HCT116 (cell line): ENCODE results near the gene TMEM255A. TPM values are rescaled to one million over a fixed set of nuclear protein-coding genes. Genes with fewer than 3 reads are reported as not detected.

Source experiments
- ATAC-seq: fragments of 200-7000 bp; cut with Tn5 transposase; 2 replicates; pipeline ENCODE4 v1.9.1; 2020; ENCODE audit warnings: mild to moderate bottlenecking, moderate library complexity
- BruUV-seq: library from RNA; stranded (reverse); fragments of 400-500 nt; replicated peaks from 2 replicates; lab custom pipeline; 2021; lab: Mats Ljungman, UMichigan
- CTCF ChIA-PET: fragments of 300-600 bp; sonication (Branson Sonifier 250); formaldehyde crosslinking; loops from one replicate; lab custom pipeline; 2021; ENCODE audit warnings: antibody characterized with exemption; lab: Charles Lee
- POLR2A ChIA-PET: fragments of 300-600, 350-600 bp; sonication (Branson Sonifier 250); formaldehyde crosslinking; loops from one replicate; lab custom pipeline; 2021; ENCODE audit warnings: antibody characterized with exemption; lab: Charles Lee
- RAD21 ChIA-PET, 2 experiments: fragments of 300-600 bp; sonication (Branson Sonifier 250); formaldehyde crosslinking; loops; one replicate each; lab custom pipeline; 2023; ENCODE audit warnings: low total read pairs in 2 of 2; ENCODE audit not compliant: uncharacterized antibody in 2 of 2, unreplicated experiment in 2 of 2, low non-redundant PET in 1 of 2; lab: Charles Lee
- DNase-seq: peaks from one replicate; pipeline ENCODE4 v3.0.0-alpha.2; 2010; ENCODE audit warnings: low read depth, low spot score
- H2AFZ ChIP-seq: fragments of 200-600 bp; shearing (Covaris generic), sonication (generic); 2 replicates; pipeline ENCODE4 v1.6.1; 2017; ENCODE audit warnings: low read depth, mixed run types, mixed read lengths, antibody characterized with exemption, low read length; ENCODE audit not compliant: poor library complexity, severe bottlenecking
- H3K27ac ChIP-seq: 2 replicates; pipeline ENCODE4 v1.5.1; 2012; ENCODE audit warnings: low read depth, low read length
- H3K27me3 ChIP-seq: fragments of 200-600 bp; sonication (generic); 2 replicates; pipeline ENCODE4 v1.6.1; 2016; ENCODE audit warnings: mixed run types, low read length, mixed read lengths; ENCODE audit not compliant: insufficient read depth
- H3K36me3 ChIP-seq, 2 experiments: fragments of 200-500 bp in 1 of 2; fragments of 200-600 bp in 1 of 2; sonication (Bioruptor generic) in 1 of 2; sonication (generic) in 1 of 2; 2 replicates each; pipeline versions ENCODE4 v1.5.1 to v1.6.1; 2014 to 2016; ENCODE audit warnings: low read length in 2 of 2, inconsistent platforms in 1 of 2, mixed read lengths in 1 of 2, mixed run types in 1 of 2; ENCODE audit not compliant: insufficient read depth in 2 of 2, control insufficient read depth in 1 of 2
- H3K4me1 ChIP-seq, 2 experiments: fragments of 200-600 bp in 1 of 2; sonication (generic) in 1 of 2; 2 replicates each; pipeline versions ENCODE4 v1.5.1 to v1.6.1; 2012 to 2017; ENCODE audit warnings: low read length in 2 of 2, inconsistent platforms in 1 of 2, mild to moderate bottlenecking in 1 of 2, mixed read lengths in 1 of 2, mixed run types in 1 of 2, moderate library complexity in 1 of 2; ENCODE audit not compliant: insufficient read depth in 2 of 2, control insufficient read depth in 1 of 2
- H3K4me2 ChIP-seq: fragments of 200-600 bp; sonication (generic); 2 replicates; pipeline ENCODE4 v1.6.1; 2017; ENCODE audit warnings: mixed run types, low read length, mixed read lengths
- H3K4me3 ChIP-seq, 2 experiments: fragments of 200-600 bp in 1 of 2; sonication (generic) in 1 of 2; replicated peaks in 1 of 2; 2 replicates each; pipeline ENCODE4 v1.5.1; 2011 to 2016; ENCODE audit warnings: low read length in 2 of 2, control low read depth in 1 of 2, low read depth in 1 of 2, mild to moderate bottlenecking in 1 of 2, mixed read lengths in 1 of 2, mixed run types in 1 of 2
- H3K79me2 ChIP-seq: fragments of 200-600 bp; sonication (generic); 2 replicates; pipeline ENCODE4 v1.6.1; 2017; ENCODE audit warnings: mild to moderate bottlenecking, mixed run types, low read length, moderate library complexity, mixed read lengths; ENCODE audit not compliant: insufficient read depth
- H3K9ac ChIP-seq: fragments of 200-600 bp; sonication (generic); 2 replicates; pipeline ENCODE4 v1.6.1; 2016; ENCODE audit warnings: low read length, mixed read lengths
- H3K9me2 ChIP-seq: fragments of 200-600 bp; sonication (generic), shearing (Covaris generic); 2 replicates; pipeline ENCODE4 v1.6.1; 2017; ENCODE audit warnings: mixed run types, mild to moderate bottlenecking, moderate library complexity; ENCODE audit not compliant: insufficient read depth
- H3K9me3 ChIP-seq, 2 experiments: fragments of 200-500 bp in 1 of 2; fragments of 200-600 bp in 1 of 2; sonication (Bioruptor generic) in 1 of 2; sonication (generic) in 1 of 2; 2 replicates each; pipeline ENCODE4 v1.6.1; 2014 to 2017; ENCODE audit warnings: low read length in 2 of 2, mixed read lengths in 2 of 2, inconsistent platforms in 1 of 2, low read depth in 1 of 2, mild to moderate bottlenecking in 1 of 2, mixed run types in 1 of 2, moderate library complexity in 1 of 2; ENCODE audit not compliant: control insufficient read depth in 1 of 2, insufficient read depth in 1 of 2
- H4K20me1 ChIP-seq: fragments of 200-600 bp; sonication (generic), shearing (Covaris generic); 2 replicates; pipeline ENCODE4 v1.6.1; 2017; ENCODE audit warnings: mixed run types, mild to moderate bottlenecking, moderate library complexity; ENCODE audit not compliant: insufficient read depth
- CBX3 ChIP-seq: IDR thresholded peaks from 2 replicates; pipeline ENCODE4 v1.6.1; 2012; ENCODE audit warnings: low read depth
- EGR1 ChIP-seq: IDR thresholded peaks from 2 replicates; pipeline ENCODE4 v1.6.1; 2012; ENCODE audit warnings: low read depth
- ELF1 ChIP-seq: IDR thresholded peaks from 2 replicates; pipeline ENCODE4 v1.6.1; 2012; ENCODE audit warnings: low read depth, borderline replicate concordance
- EZH2 ChIP-seq: fragments of 200-600 bp; sonication (generic); IDR thresholded peaks from 2 replicates; pipeline ENCODE4 v1.6.1; 2017; ENCODE audit warnings: antibody characterized with exemption, mixed run types
- EZH2phosphoT487 ChIP-seq: fragments of 200-600 bp; IDR thresholded peaks from 2 replicates; pipeline ENCODE4 v1.6.1; 2018; ENCODE audit warnings: antibody characterized with exemption, borderline replicate concordance
- FOSL1 ChIP-seq: IDR thresholded peaks from 2 replicates; pipeline ENCODE4 v1.6.1; 2012; ENCODE audit warnings: low read depth
- JUND ChIP-seq: IDR thresholded peaks from 2 replicates; pipeline ENCODE4 v1.6.1; 2012
- POLR2A ChIP-seq: IDR thresholded peaks from 2 replicates; pipeline ENCODE4 v1.7.0; 2011; ENCODE audit warnings: borderline replicate concordance; ENCODE audit not compliant: insufficient read depth, insufficient read length; ENCODE audit errors: extremely low read depth
- SIN3A ChIP-seq: IDR thresholded peaks from 2 replicates; pipeline ENCODE4 v1.6.1; 2012; ENCODE audit warnings: low read depth
- SP1 ChIP-seq: IDR thresholded peaks from 2 replicates; pipeline ENCODE4 v1.6.1; 2012; ENCODE audit warnings: low read depth
- SRF ChIP-seq: IDR thresholded peaks from 2 replicates; pipeline ENCODE4 v1.6.1; 2012; ENCODE audit warnings: low read depth
- YY1 ChIP-seq: IDR thresholded peaks from 2 replicates; pipeline ENCODE4 v1.6.1; 2011; ENCODE audit warnings: low read length, low read depth, moderate library complexity, mild to moderate bottlenecking; ENCODE audit not compliant: insufficient replicate concordance; ENCODE audit errors: extremely low read depth
- ZFX ChIP-seq: fragments of 450-650 bp; IDR thresholded peaks from 2 replicates; pipeline ENCODE4 v1.6.1; 2017
- ZNF274 ChIP-seq: fragments of 200-500 bp; sonication (Bioruptor generic); IDR thresholded peaks from 2 replicates; pipeline ENCODE4 v1.6.1; 2014; ENCODE audit warnings: mild to moderate bottlenecking, low read depth, low read length, inconsistent platforms
- intact Hi-C: fragments of 100-400 bp; cut with micrococcal nuclease; formaldehyde crosslinking; loops from 2 replicates; pipeline ENCODE4 v1.10.0; 2022
- total RNA-seq: library from RNA; stranded (reverse); gene quantifications from one replicate; pipeline ENCODE4 v1.2.1, GENCODE V29; 2021; ENCODE audit not compliant: unreplicated experiment
- TF ChIP-seq, protein P1 (sequence below): IDR thresholded peaks from 2 replicates; pipeline ENCODE4 v1.6.1; 2012
- TF ChIP-seq, protein P2 (sequence below), 3 experiments: fragments of 200-600 bp in 1 of 3; sonication (generic) in 1 of 3; IDR thresholded peaks in 2 of 3; conservative IDR thresholded peaks in 1 of 3; 2 replicates each; pipeline ENCODE4 v1.5.1; 2012 to 2017; ENCODE audit warnings: low read depth in 2 of 3, low read length in 2 of 3, antibody characterized with exemption in 1 of 3, borderline replicate concordance in 1 of 3, control low read depth in 1 of 3, mild to moderate bottlenecking in 1 of 3, mixed read lengths in 1 of 3, mixed run types in 1 of 3, moderate library complexity in 1 of 3; ENCODE audit not compliant: insufficient read depth in 1 of 3
- TF ChIP-seq, protein P3 (sequence below): IDR thresholded peaks from 2 replicates; pipeline ENCODE4 v1.6.1; 2011; ENCODE audit warnings: mild to moderate bottlenecking, low read length, moderate library complexity; ENCODE audit not compliant: insufficient replicate concordance; ENCODE audit errors: extremely low read depth
- TF ChIP-seq, protein P4 (sequence below): IDR thresholded peaks from 2 replicates; pipeline ENCODE4 v1.6.1; 2012; ENCODE audit warnings: low read depth

Gene TMEM255A
- total RNA-seq, 1 experiment from 2014 or later = not detected

DNA sequence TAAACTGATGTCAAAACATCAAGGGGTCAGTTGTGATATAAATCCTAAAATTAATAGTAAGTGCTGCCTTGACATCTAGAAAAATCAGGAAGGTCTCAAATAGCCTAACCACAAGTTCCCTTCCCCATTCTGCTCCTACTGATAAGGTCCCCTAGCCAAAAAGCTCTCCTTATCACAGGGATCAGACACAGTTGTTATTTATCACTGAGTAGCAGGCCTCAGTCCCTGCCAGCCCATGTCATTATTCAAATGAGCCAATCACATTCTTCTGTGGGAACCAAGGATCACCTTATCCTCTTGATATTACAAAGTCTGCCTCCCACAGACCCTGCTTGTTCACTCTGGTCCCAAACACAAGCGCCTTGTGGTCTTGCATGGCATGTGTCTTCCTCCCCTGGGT lies 23.3 kb upstream of the TMEM255A start:
- no peak for ATAC-seq
- Histone ChIP-seq H4K20me1 (no peaks in the 10 kb centered on the region), H3K9ac (no peak overlapping the region), H3K9me2 (no peaks in the 10 kb centered on the region), H3K4me3 (no peak overlapping the region), H3K9me3 (no peaks in the 10 kb centered on the region), H3K27me3 (no peaks in the 10 kb centered on the region), H3K4me1 (peaks cover 0 to 3% of the 10 kb centered on the region in 2 experiments; a peak in 2 of 4 replicates), H3K4me2 (no peak overlapping the region), H2AFZ (no peak overlapping the region), H3K36me3 (no peaks in the 10 kb centered on the region), H3K79me2 (no peaks in the 10 kb centered on the region), H3K27ac (no peak overlapping the region)
- intact Hi-C loops = no loop called here
- TF ChIP-seq FOSL1 = no peak
- no peak for TF ChIP-seq POLR2A
- no peak for TF ChIP-seq EZH2phosphoT487
- TF ChIP-seq, protein P1, sequence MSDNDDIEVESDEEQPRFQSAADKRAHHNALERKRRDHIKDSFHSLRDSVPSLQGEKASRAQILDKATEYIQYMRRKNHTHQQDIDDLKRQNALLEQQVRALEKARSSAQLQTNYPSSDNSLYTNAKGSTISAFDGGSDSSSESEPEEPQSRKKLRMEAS = no peak
- TF ChIP-seq YY1 = no peak
- no peak for TF ChIP-seq SP1
- no peak for TF ChIP-seq SIN3A
- TF ChIP-seq, protein P2, sequence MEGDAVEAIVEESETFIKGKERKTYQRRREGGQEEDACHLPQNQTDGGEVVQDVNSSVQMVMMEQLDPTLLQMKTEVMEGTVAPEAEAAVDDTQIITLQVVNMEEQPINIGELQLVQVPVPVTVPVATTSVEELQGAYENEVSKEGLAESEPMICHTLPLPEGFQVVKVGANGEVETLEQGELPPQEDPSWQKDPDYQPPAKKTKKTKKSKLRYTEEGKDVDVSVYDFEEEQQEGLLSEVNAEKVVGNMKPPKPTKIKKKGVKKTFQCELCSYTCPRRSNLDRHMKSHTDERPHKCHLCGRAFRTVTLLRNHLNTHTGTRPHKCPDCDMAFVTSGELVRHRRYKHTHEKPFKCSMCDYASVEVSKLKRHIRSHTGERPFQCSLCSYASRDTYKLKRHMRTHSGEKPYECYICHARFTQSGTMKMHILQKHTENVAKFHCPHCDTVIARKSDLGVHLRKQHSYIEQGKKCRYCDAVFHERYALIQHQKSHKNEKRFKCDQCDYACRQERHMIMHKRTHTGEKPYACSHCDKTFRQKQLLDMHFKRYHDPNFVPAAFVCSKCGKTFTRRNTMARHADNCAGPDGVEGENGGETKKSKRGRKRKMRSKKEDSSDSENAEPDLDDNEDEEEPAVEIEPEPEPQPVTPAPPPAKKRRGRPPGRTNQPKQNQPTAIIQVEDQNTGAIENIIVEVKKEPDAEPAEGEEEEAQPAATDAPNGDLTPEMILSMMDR (IDR thresholded peaks at IDR 0.05 in 2 of 3, conservative IDR thresholded peaks at IDR 0.05 in 1 of 3; ENCODE audit: borderline replicate concordance in 1 of 3, insufficient read depth in 1 of 3, low read depth in 2 of 3, low read length in 2 of 3) = no peak
- TF ChIP-seq ELF1 = no peak
- TF ChIP-seq ZNF274 = no peak
- no peak for TF ChIP-seq CBX3
- TF ChIP-seq JUND = no peak
- TF ChIP-seq, protein P3, sequence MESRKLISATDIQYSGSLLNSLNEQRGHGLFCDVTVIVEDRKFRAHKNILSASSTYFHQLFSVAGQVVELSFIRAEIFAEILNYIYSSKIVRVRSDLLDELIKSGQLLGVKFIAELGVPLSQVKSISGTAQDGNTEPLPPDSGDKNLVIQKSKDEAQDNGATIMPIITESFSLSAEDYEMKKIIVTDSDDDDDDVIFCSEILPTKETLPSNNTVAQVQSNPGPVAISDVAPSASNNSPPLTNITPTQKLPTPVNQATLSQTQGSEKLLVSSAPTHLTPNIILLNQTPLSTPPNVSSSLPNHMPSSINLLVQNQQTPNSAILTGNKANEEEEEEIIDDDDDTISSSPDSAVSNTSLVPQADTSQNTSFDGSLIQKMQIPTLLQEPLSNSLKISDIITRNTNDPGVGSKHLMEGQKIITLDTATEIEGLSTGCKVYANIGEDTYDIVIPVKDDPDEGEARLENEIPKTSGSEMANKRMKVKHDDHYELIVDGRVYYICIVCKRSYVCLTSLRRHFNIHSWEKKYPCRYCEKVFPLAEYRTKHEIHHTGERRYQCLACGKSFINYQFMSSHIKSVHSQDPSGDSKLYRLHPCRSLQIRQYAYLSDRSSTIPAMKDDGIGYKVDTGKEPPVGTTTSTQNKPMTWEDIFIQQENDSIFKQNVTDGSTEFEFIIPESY = no peak
- no peak for TF ChIP-seq EGR1
- TF ChIP-seq SRF = no peak
- no peak for TF ChIP-seq EZH2
- TF ChIP-seq, protein P4, sequence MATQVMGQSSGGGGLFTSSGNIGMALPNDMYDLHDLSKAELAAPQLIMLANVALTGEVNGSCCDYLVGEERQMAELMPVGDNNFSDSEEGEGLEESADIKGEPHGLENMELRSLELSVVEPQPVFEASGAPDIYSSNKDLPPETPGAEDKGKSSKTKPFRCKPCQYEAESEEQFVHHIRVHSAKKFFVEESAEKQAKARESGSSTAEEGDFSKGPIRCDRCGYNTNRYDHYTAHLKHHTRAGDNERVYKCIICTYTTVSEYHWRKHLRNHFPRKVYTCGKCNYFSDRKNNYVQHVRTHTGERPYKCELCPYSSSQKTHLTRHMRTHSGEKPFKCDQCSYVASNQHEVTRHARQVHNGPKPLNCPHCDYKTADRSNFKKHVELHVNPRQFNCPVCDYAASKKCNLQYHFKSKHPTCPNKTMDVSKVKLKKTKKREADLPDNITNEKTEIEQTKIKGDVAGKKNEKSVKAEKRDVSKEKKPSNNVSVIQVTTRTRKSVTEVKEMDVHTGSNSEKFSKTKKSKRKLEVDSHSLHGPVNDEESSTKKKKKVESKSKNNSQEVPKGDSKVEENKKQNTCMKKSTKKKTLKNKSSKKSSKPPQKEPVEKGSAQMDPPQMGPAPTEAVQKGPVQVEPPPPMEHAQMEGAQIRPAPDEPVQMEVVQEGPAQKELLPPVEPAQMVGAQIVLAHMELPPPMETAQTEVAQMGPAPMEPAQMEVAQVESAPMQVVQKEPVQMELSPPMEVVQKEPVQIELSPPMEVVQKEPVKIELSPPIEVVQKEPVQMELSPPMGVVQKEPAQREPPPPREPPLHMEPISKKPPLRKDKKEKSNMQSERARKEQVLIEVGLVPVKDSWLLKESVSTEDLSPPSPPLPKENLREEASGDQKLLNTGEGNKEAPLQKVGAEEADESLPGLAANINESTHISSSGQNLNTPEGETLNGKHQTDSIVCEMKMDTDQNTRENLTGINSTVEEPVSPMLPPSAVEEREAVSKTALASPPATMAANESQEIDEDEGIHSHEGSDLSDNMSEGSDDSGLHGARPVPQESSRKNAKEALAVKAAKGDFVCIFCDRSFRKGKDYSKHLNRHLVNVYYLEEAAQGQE = no peak
- TF ChIP-seq ZFX = no peak
- ChIA-PET RAD21 (no interaction called here), CTCF (interaction anchor here (1.0 kb wide), 1 partner anchor 118 kb away, joined by 5 read pairs; no protein-coding TSS in a partner anchor), POLR2A (no interaction called here)
- no TSS peak for BruUV-seq
- DNase-seq = no peak
